ENCODE results near the gene CBFA2T2.
A peak's percentile ranks its signal among the peaks of the same experiment; 100 is the strongest.
"Not testable (repeated sequence)": the region's sequence is repeated elsewhere in the genome, so short reads cannot be mapped to it uniquely, and the experiment has no call there.

Gene CBFA2T2

GRCh38 chr20:33681728-33682353 lies 191.9 kb downstream of the CBFA2T2 start:
- DNase-seq = no peak

- no peak for DNase-seq
Measured at GRCh38 chr20:33684533-33685327, 194.8 kb downstream of the CBFA2T2 start.

DNA sequence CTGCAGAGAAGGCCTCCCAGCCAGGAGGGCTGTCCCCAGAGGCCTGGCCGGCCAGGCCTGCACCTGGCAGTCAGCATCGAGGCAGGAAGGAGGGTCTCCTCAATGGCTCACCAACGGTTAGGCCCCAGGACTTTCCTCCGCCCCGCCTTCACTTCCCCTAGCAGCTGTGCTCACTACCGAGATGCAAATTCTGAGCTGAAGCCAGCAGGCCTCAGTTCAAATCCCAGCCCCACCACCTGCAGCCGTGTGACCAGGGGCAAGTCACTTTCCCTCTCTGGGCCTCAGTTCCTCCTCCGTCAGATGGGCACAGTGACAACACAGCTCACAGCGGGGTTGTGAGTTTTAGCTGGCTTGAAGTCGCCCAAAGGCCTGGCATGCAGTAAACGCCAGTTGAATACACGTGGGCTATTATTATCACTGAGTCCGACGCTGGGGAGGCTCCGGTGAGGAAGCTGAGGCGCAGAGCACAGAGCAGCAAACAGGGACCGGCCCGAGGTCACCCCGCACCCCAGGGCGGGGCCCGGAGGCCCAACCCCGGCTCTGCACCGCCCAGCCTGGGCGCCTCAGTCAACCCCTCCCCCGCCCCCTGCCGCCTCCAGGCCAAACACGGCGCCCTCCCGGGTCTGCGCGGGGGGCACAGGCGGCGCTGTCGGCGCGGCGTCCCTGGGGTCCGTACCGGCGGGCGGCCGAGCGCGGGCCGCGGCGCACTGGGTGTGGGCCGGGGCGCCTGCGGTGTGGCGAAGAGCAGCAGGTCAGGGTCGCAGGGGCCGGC lies 195.6 kb downstream of the CBFA2T2 start:
- DNase-seq = peak; percentile 31

DNA sequence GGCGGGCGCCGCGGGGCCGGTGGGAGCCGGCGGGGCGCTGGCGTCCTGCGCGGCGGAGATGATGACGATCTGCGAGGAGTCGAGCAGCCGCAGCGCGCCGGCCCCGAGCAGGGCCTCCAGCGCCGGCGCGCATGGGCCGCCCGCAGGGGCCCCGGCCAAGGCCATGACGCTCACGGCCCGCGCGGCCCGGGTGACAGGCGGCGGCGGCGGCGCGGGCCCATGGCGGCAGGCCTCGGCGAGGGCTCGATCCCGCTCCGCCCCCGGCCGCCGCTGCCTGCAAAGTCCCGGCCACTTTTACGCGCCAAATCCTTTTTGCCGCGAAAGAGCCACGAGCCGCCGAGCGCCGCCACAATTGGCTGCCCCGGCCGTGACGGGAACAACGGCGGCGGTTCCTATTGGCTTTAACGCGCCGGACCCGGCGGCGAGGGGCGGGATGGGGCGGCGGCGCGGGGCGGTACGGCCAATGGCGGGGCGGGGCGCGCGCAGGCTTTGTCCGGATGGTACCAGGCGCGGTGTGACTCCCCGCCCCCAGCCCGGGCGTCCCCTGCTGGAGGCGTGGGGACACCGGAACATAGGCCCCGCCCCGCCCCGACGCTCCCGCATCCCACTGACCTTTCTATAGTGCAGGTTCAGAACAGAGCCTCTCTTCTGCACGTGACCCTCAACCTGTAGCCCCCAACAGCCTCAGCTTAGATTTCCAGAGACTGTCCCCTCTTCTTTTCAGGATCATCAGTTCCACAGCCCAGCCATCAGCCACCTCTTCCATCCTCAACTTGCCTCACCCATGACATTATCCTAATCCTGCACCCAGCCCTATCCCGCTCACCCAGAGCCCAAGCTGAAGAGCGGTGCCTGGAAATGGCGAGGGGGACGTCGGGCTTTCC lies 196.4 kb downstream of the CBFA2T2 start, which contains the start of gene E2F1:
TSS of gene E2F1 (minus strand) at position 286 of the 884 bp plus-strand sequence. CDS start at position 165, 121 bp downstream.
- DNase-seq = peak; percentile 94

DNA sequence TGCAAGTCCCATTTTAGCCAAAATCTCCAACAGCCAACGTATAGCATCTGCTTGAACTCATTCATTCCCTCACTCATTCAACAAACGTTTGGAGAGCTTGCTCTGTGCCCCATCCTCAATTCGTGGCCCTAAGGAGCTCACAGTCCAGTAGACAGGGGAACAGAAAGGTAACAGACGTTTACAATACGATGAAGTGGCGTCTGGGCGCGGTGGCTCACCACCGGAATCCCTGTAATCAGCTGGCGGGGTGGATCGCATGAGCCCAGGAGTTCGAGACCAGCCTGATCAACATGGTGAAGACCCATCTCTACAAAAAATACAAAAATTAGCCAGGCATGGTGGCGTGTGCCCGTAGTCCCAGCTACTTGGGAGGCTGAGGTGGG lies 197.1 kb downstream of the CBFA2T2 start:
- DNase-seq = no peak

GRCh38 chr20:33687370-33687915 lies 197.5 kb downstream of the CBFA2T2 start:
- DNase-seq = peak; percentile 17

GRCh38 chr20:33687993-33688937 lies 198.4 kb downstream of the CBFA2T2 start:
- DNase-seq = no peak

- DNase-seq = no peak
Measured at GRCh38 chr20:33688938-33689424, 199.1 kb downstream of the CBFA2T2 start.

DNA sequence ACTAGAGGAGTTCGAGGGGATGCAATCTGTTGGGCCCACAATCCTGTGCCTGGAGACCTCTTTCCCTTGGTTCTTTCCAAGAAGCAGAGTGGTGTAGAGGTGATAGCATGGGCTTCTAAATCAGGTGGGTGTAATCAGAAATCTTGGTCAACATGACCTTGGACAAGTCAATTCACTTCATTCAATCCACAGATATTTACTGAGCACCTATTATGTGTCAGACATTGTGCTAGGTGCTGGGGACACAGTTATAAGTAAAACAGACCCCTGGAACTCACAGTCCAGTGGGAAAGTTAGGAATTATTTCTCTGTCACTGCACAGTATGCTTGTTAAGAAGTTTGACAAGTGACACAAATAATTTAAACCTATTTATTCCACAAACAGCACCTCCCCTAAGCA lies 199.6 kb downstream of the CBFA2T2 start:
- DNase-seq = no peak

DNA sequence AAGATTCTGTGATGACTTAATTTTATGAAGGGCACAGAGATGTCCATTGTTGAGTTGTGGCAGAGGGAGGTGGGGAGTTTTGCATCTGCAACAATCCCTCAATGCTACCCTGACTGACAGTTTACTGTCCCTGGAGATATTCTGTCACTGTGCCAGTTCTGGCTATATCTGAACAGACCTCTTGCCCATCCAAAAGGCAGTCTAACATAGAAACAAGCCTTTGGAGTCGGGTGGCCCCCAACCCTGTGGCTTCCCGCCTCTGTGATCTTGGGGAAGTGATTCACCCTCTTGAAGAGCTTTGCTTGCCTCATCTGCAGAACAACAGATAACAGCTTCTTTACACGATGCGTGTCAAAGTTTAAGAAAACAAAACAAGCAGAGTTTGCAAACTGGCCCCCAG lies 200.1 kb downstream of the CBFA2T2 start:
- DNase-seq = peak; percentile 44

DNA sequence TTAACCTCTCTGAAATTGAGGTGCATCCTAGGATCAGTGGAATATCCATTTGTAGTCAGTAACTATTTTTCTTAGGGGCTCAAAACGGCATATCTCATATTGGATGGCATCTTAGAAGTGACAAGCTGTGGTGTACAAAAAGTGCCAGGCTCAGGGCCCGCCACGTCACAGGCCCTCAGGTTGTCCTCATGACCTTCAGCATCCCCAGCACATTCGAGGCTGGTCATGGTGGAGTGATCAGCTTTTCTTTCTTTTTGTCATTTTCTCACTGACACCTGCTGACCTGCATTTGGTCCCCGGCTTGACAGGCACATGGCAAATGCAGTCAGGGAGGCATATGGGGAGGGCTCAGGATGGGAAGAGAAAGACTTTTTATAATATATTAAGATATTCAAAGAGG lies 203.4 kb downstream of the CBFA2T2 start:
- DNase-seq = no peak

GRCh38 chr20:33693741-33694638 lies 204.1 kb downstream of the CBFA2T2 start:
- no peak for DNase-seq

- DNase-seq = no peak
Measured at GRCh38 chr20:33694639-33695012, 204.7 kb downstream of the CBFA2T2 start.

DNA sequence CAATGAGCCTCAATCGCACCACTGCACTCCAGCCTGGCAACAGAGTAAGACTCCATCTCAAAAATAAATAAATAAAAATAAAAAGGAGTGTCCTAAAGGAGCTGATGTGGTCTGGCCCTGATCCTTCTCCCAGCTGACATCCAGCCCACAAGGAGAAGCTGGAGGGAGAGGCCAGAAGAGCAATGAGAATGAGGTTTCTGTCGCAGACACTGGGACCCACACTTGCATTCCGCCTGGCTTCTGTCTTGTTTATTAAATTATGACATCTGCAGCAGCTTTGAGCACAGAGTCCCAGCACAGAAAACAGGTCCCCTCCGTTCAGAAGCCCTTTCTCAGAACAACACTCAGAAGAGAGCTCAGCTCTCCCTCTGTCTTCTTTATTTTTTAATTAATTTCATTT lies 206.6 kb downstream of the CBFA2T2 start:
- DNase-seq = no peak

DNA sequence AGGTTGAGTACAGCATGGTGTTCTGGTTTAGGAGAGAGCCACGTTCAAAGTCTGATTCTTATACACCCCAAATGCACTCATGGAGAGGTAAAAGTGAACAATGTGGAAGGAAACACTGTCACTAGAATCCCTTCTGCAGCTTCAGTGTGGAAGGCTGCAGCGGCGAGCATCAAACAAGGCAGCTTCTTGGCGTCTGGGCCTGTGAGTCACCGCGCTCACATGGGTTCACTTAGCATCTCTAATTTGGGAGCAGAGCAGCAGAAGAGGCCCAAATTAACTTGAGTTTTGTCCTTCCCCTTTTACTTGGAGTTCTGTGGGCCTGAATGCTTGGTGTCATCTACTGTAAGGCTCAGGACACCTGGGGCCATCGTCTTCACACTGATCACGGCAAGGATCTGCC lies 207.2 kb downstream of the CBFA2T2 start:
- DNase-seq = peak; percentile 68

- DNase-seq = not testable (repeated sequence)
Measured at GRCh38 chr20:33698966-33699365, 209.1 kb downstream of the CBFA2T2 start.

Measured in fibroblast of skin of back (primary cell).